Smooth muscle cell (in vitro differentiated cells): Measurements from ENCODE around the gene BCDIN3D. TPM values are rescaled to one million over a fixed set of nuclear protein-coding genes. Genes with fewer than 3 reads are reported as not detected.

Experiments used
- DNase-seq: peaks from one replicate; lab custom pipeline; 2025; ENCODE audit not compliant: unreplicated experiment; lab: John Stamatoyannopoulos, UW
- H2AFZ ChIP-seq: fragments of 200-600 bp; sonication (generic); 2 replicates; pipeline ENCODE4 v1.6.0; 2016; ENCODE audit warnings: antibody characterized with exemption, low read depth, mild to moderate bottlenecking
- H3F3A ChIP-seq: fragments of 200-600 bp; sonication (generic); 2 replicates; pipeline ENCODE4 v1.6.0; 2017; ENCODE audit warnings: antibody characterized with exemption, low read depth
- H3K27ac ChIP-seq: fragments of 200-600 bp; sonication (generic); 2 replicates; pipeline ENCODE4 v1.5.1; 2016; ENCODE audit warnings: low read depth, mild to moderate bottlenecking
- H3K27me3 ChIP-seq: fragments of 200-600 bp; sonication (generic); 2 replicates; pipeline ENCODE4 v1.6.1; 2016; ENCODE audit warnings: low read depth, mild to moderate bottlenecking
- H3K36me3 ChIP-seq: fragments of 200-600 bp; sonication (generic); 2 replicates; pipeline ENCODE4 v1.5.1; 2016; ENCODE audit warnings: low read depth
- H3K4me1 ChIP-seq: fragments of 200-600 bp; sonication (generic); 2 replicates; pipeline ENCODE4 v1.5.1; 2016; ENCODE audit warnings: low read depth
- H3K4me2 ChIP-seq: fragments of 200-600 bp; sonication (generic); 2 replicates; pipeline ENCODE4 v1.6.0; 2016; ENCODE audit warnings: mild to moderate bottlenecking
- H3K4me3 ChIP-seq: fragments of 200-600 bp; sonication (generic); 2 replicates; pipeline ENCODE4 v1.5.1; 2016; ENCODE audit warnings: mild to moderate bottlenecking
- H3K79me2 ChIP-seq: fragments of 200-600 bp; sonication (generic); 2 replicates; pipeline ENCODE4 v1.6.0; 2016; ENCODE audit warnings: low read depth, mild to moderate bottlenecking
- H3K9ac ChIP-seq: fragments of 200-600 bp; sonication (generic); 2 replicates; pipeline ENCODE4 v1.6.0; 2016; ENCODE audit warnings: low read depth
- H3K9me3 ChIP-seq: fragments of 200-600 bp; sonication (generic); replicated peaks from 2 replicates; pipeline ENCODE4 v1.5.1; 2016; ENCODE audit warnings: low read depth
- H4K20me1 ChIP-seq: fragments of 200-600 bp; sonication (generic); 2 replicates; pipeline ENCODE4 v1.6.0; 2016; ENCODE audit warnings: low read depth
- WGBS: methylation state at CpG from one replicate; pipeline ENCODE4 v1.1.7; 2016; ENCODE audit warnings: low lambda C conversion rate; 5-methylcytosine and 5-hydroxymethylcytosine counted together
- polyA plus RNA-seq: library from polyadenylated mRNA; unstranded; fragments of >200 nt; fragmentation: Nextera tagmentation; extraction: Ambion mirVana; gene quantifications from 2 replicates; pipeline ENCODE4 v1.2.1, GENCODE V29; 2016
- total RNA-seq: library from RNA; depleted of rRNA; stranded (reverse); fragments of >200 nt; gene quantifications from 2 replicates; pipeline ENCODE4 v1.2.3, GENCODE V29; 2014
- TF ChIP-seq, protein P1 (sequence below): fragments of 200-600 bp; sonication (generic); IDR thresholded peaks from 2 replicates; pipeline ENCODE4 v1.5.1; 2017; ENCODE audit warnings: borderline replicate concordance, mild to moderate bottlenecking, antibody characterized with exemption; ENCODE audit not compliant: insufficient read depth, poor library complexity, severe bottlenecking

BCDIN3D gene
- total and polyA plus RNA-seq, 2 experiments from 2014 or later: 2.9 to 3.4 TPM

DNA sequence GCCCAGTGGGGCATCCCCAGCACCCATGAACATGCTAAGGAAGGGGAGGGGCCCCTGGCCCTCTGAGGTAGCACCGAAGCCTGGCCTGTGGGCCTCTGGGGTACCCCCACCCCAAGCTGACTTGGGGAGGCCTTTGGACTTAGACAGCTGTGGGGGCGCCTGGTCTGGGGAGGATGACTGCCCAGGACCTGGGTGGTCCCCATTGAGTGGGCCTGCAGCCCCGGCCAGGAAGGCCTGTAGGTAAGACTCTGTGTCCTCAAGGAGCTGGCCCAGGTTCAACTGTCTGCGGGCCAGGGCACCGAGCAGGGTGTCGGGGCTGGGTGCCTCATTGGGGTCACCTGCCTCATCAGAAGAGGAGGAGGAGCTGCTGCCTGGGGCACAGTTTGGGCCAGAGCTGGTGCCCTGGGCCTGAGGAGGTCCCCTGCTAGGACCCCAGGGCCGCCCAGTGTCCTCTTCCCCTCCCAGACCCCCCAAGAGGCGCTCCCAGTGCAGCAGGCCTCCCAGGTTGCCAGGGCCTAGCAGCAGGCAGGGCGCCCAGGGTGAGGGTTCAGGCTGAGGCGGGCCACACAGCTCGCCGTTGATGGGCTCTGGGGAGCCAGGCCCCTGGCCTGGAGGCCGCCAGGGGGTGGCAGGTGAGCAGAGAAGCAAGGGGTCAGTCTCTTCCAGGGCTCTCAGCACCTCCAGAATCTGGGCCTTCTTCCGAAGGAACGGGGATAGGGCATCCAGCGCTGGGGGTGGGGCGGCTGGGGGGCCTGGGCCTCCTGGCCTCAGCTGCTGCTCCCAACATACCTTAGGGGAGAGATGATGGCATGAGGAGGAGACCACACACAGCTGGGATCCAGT lies 46.1 kb downstream of the BCDIN3D start:
- no peaks in the 10 kb centered on the region for H3K79me2 ChIP-seq
- no peak overlapping the region for H3K4me2 ChIP-seq
- no peaks in the 10 kb centered on the region for H3F3A ChIP-seq
- H3K9ac ChIP-seq: no peak overlapping the region
- TF ChIP-seq, protein P1, sequence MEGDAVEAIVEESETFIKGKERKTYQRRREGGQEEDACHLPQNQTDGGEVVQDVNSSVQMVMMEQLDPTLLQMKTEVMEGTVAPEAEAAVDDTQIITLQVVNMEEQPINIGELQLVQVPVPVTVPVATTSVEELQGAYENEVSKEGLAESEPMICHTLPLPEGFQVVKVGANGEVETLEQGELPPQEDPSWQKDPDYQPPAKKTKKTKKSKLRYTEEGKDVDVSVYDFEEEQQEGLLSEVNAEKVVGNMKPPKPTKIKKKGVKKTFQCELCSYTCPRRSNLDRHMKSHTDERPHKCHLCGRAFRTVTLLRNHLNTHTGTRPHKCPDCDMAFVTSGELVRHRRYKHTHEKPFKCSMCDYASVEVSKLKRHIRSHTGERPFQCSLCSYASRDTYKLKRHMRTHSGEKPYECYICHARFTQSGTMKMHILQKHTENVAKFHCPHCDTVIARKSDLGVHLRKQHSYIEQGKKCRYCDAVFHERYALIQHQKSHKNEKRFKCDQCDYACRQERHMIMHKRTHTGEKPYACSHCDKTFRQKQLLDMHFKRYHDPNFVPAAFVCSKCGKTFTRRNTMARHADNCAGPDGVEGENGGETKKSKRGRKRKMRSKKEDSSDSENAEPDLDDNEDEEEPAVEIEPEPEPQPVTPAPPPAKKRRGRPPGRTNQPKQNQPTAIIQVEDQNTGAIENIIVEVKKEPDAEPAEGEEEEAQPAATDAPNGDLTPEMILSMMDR: no peak
- no peaks in the 10 kb centered on the region for H3K36me3 ChIP-seq
- H3K27me3 ChIP-seq: no peaks in the 10 kb centered on the region
- no peaks in the 10 kb centered on the region for H4K20me1 ChIP-seq
- no peak overlapping the region for H2AFZ ChIP-seq
- H3K4me3 ChIP-seq: no peak overlapping the region
- no peak overlapping the region for H3K27ac ChIP-seq
- H3K4me1 ChIP-seq: no peaks in the 10 kb centered on the region
- no peak for DNase-seq
- 95% methylated on average over 17 of the region's 17 CpGs for WGBS
- H3K9me3 ChIP-seq: no peaks in the 10 kb centered on the region

DNA sequence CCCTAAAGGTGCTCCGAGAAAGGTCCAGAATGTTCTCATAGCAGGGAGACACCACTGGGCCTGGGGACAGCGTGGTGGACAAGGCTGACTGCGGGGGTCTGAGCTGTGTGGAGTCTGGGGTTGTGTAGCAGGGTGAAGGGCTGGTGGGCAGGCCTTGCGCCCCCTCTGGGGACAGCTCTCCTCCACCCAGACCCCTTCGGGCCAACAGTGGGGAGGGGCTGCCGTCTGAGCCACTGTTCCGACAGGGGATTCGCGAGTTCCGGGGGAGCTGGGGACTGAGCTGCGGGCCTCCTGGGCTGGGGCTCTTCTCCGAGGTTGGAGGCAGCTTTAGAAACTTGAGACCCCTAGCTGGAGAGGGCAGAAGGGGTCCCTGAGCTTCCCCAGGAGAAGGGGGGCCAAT lies 46.8 kb downstream of the BCDIN3D start:
- H3K27me3 ChIP-seq: no peaks in the 10 kb centered on the region
- H3K9ac ChIP-seq: no peak overlapping the region
- H3F3A ChIP-seq: no peaks in the 10 kb centered on the region
- no peaks in the 10 kb centered on the region for H3K4me1 ChIP-seq
- no peak overlapping the region for H3K4me2 ChIP-seq
- no peaks in the 10 kb centered on the region for H3K36me3 ChIP-seq
- no peaks in the 10 kb centered on the region for H4K20me1 ChIP-seq
- 94% methylated on average over 12 of the region's 12 CpGs for WGBS
- no peak overlapping the region for H3K4me3 ChIP-seq
- no peaks in the 10 kb centered on the region for H3K79me2 ChIP-seq
- no peak overlapping the region for H2AFZ ChIP-seq
- H3K9me3 ChIP-seq: no peaks in the 10 kb centered on the region
- TF ChIP-seq, protein P1: no peak
- no peak for DNase-seq
- no peak overlapping the region for H3K27ac ChIP-seq

GRCh38 chr12:49795654-49796105 lies 47.2 kb downstream of the BCDIN3D start:
- Histone ChIP-seq H3K27ac (no peak overlapping the region), H2AFZ (no peak overlapping the region), H3K4me3 (no peak overlapping the region), H3K36me3 (no peaks in the 10 kb centered on the region), H4K20me1 (no peaks in the 10 kb centered on the region), H3K79me2 (no peaks in the 10 kb centered on the region), H3K4me1 (no peaks in the 10 kb centered on the region), H3K4me2 (no peak overlapping the region), H3F3A (no peaks in the 10 kb centered on the region), H3K27me3 (no peaks in the 10 kb centered on the region), H3K9me3 (no peaks in the 10 kb centered on the region), H3K9ac (no peak overlapping the region)
- DNase-seq: no peak
- WGBS: 99% methylated on average over 12 of the region's 12 CpGs
- TF ChIP-seq, protein P1: no peak
